Trophoblast cell (in vitro differentiated cells and primary cell): ENCODE data around the gene UBE2U.
A peak's percentile ranks its signal among the peaks of the same experiment; 100 is the strongest.

Experiments
- DNase-seq, 2 donors: peaks; one replicate each; pipeline ENCODE4 v3.0.0-alpha.2; 2016
- H2AFZ ChIP-seq: 2 replicates; pipeline ENCODE4 v1.6.1; 2013; ENCODE audit warnings: low read length, moderate library complexity, mild to moderate bottlenecking; ENCODE audit not compliant: insufficient read depth, poor library complexity
- H2AK5ac ChIP-seq: 2 replicates; pipeline ENCODE4 v1.6.1; 2013; ENCODE audit warnings: mild to moderate bottlenecking, low read length
- H2BK120ac ChIP-seq: 2 replicates; pipeline ENCODE4 v1.6.1; 2013; ENCODE audit warnings: low read length, mild to moderate bottlenecking, moderate library complexity; ENCODE audit not compliant: insufficient read depth, poor library complexity
- H2BK12ac ChIP-seq: 2 replicates; pipeline ENCODE4 v1.6.1; 2013; ENCODE audit warnings: mild to moderate bottlenecking, low read length, moderate library complexity
- H2BK5ac ChIP-seq: 2 replicates; pipeline ENCODE4 v1.6.1; 2013; ENCODE audit warnings: low read length, low read depth, moderate library complexity, mild to moderate bottlenecking; ENCODE audit not compliant: poor library complexity
- H3K14ac ChIP-seq: 2 replicates; pipeline ENCODE4 v1.6.1; 2013; ENCODE audit warnings: mild to moderate bottlenecking, low read length
- H3K18ac ChIP-seq: 2 replicates; pipeline ENCODE4 v1.6.1; 2013; ENCODE audit warnings: mild to moderate bottlenecking, low read length
- H3K23ac ChIP-seq: 2 replicates; pipeline ENCODE4 v1.6.1; 2013; ENCODE audit warnings: low read length
- H3K27ac ChIP-seq: 2 replicates; pipeline ENCODE4 v1.5.1; 2013; ENCODE audit warnings: low read depth, mild to moderate bottlenecking, inconsistent platforms, low read length, moderate library complexity
- H3K27me3 ChIP-seq: 2 replicates; pipeline ENCODE4 v1.6.1; 2013; ENCODE audit warnings: inconsistent platforms, mild to moderate bottlenecking, low read length, moderate library complexity; ENCODE audit not compliant: insufficient read depth
- H3K36me3 ChIP-seq, 2 experiments: 1 replicate in 1 of 2; 2 replicates in 1 of 2; pipeline ENCODE4 v1.6.1; 2013; ENCODE audit warnings: low read length in 2 of 2, mild to moderate bottlenecking in 2 of 2, moderate library complexity in 1 of 2; ENCODE audit not compliant: insufficient read depth in 2 of 2, control insufficient read depth in 1 of 2
- H3K4ac ChIP-seq: 2 replicates; pipeline ENCODE4 v1.6.1; 2013; ENCODE audit warnings: low read depth, mild to moderate bottlenecking, low read length, moderate library complexity
- H3K4me1 ChIP-seq, 2 experiments: 1 replicate in 1 of 2; 2 replicates in 1 of 2; pipeline ENCODE4 v1.6.1; 2013; ENCODE audit warnings: low read length in 2 of 2, mild to moderate bottlenecking in 2 of 2, moderate library complexity in 1 of 2; ENCODE audit not compliant: insufficient read depth in 2 of 2, control insufficient read depth in 1 of 2
- H3K4me2 ChIP-seq: 2 replicates; pipeline ENCODE4 v1.6.1; 2013; ENCODE audit warnings: inconsistent platforms, mild to moderate bottlenecking, low read length, moderate library complexity
- H3K4me3 ChIP-seq: 2 replicates; pipeline ENCODE4 v1.5.1; 2013; ENCODE audit warnings: mild to moderate bottlenecking, low read depth, low read length, inconsistent platforms
- H3K79me1 ChIP-seq: one replicate; pipeline ENCODE4 v1.6.1; 2013; ENCODE audit warnings: low read length
- H3K79me2 ChIP-seq: 2 replicates; pipeline ENCODE4 v1.6.1; 2013; ENCODE audit warnings: low read length, mild to moderate bottlenecking; ENCODE audit not compliant: control insufficient read depth, insufficient read depth, poor library complexity
- H3K9ac ChIP-seq: 2 replicates; pipeline ENCODE4 v1.6.1; 2013; ENCODE audit warnings: mild to moderate bottlenecking, low read length
- H3K9me3 ChIP-seq: 2 replicates; pipeline ENCODE4 v1.6.1; 2013; ENCODE audit warnings: low read depth, mild to moderate bottlenecking, control low read depth, inconsistent platforms, low read length; ENCODE audit not compliant: insufficient read depth
- H4K12ac ChIP-seq: 2 replicates; pipeline ENCODE4 v1.6.1; 2013; ENCODE audit warnings: low read depth, mild to moderate bottlenecking, low read length, moderate library complexity
- H4K8ac ChIP-seq: 2 replicates; pipeline ENCODE4 v1.6.1; 2013; ENCODE audit warnings: low read depth, mild to moderate bottlenecking, low read length, moderate library complexity
- H4K91ac ChIP-seq: one replicate; pipeline ENCODE4 v1.6.1; 2013; ENCODE audit warnings: low read depth, mild to moderate bottlenecking, low read length, moderate library complexity
- WGBS: extraction: QIAGEN DNeasy Blood & Tissue Kit; methylation state at CpG from one replicate; pipeline ENCODE4 v1.1.7; 2013; ENCODE audit warnings: missing lambda C conversion rate; ENCODE audit not compliant: insufficient read length, insufficient coverage; ENCODE audit errors: extremely low coverage; 5-methylcytosine and 5-hydroxymethylcytosine counted together

Gene UBE2U

GRCh38 chr1:64242895-64243756, 39.7 kb downstream of the UBE2U start:
- H2AFZ ChIP-seq, result no peak overlapping the region
- no peaks in the 10 kb centered on the region for H3K27me3 ChIP-seq
- H3K23ac ChIP-seq, result no peak overlapping the region
- H3K4ac ChIP-seq, result no peak overlapping the region
- H3K4me3 ChIP-seq, result no peak overlapping the region
- peaks cover 0 to 6% of the 10 kb centered on the region in 2 experiments for H3K4me1 ChIP-seq
- no peak overlapping the region for H4K8ac ChIP-seq
- H3K79me2 ChIP-seq, result no peaks in the 10 kb centered on the region
- H4K12ac ChIP-seq, result no peak overlapping the region
- H2BK120ac ChIP-seq, result no peak overlapping the region
- H4K91ac ChIP-seq, result no peak overlapping the region
- no peak overlapping the region for H3K14ac ChIP-seq
- H3K4me2 ChIP-seq, result no peak overlapping the region
- DNase-seq, result peak in 1 of 2 donors; percentile 74
- H3K36me3 ChIP-seq, result no peaks in the 10 kb centered on the region
- H3K18ac ChIP-seq, result no peak overlapping the region
- H3K9me3 ChIP-seq, result no peaks in the 10 kb centered on the region
- H2BK12ac ChIP-seq, result no peak overlapping the region
- no peak overlapping the region for H3K9ac ChIP-seq
- no peak overlapping the region for H2BK5ac ChIP-seq
- no peak overlapping the region for H2AK5ac ChIP-seq
- no peak overlapping the region for H3K27ac ChIP-seq
- H3K79me1 ChIP-seq, result peaks cover 2% of the 10 kb centered on the region
- WGBS, result no CpG with 5 or more reads among the region's 6 CpGs

- H2AK5ac ChIP-seq, result no peak overlapping the region
- no peaks in the 10 kb centered on the region for H3K27me3 ChIP-seq
- H3K27ac ChIP-seq, result no peak overlapping the region
- DNase-seq, result no peak
- H3K79me1 ChIP-seq, result peaks cover 2% of the 10 kb centered on the region
- no peak overlapping the region for H2AFZ ChIP-seq
- H2BK120ac ChIP-seq, result no peak overlapping the region
- H4K8ac ChIP-seq, result no peak overlapping the region
- no peak overlapping the region for H3K4me3 ChIP-seq
- H3K4me1 ChIP-seq, result peaks cover 0 to 6% of the 10 kb centered on the region in 2 experiments
- no peak overlapping the region for H3K23ac ChIP-seq
- H3K9ac ChIP-seq, result no peak overlapping the region
- H2BK12ac ChIP-seq, result no peak overlapping the region
- WGBS, result no CpG with 5 or more reads among the region's 4 CpGs
- H3K4me2 ChIP-seq, result no peak overlapping the region
- no peak overlapping the region for H4K91ac ChIP-seq
- H3K4ac ChIP-seq, result no peak overlapping the region
- no peak overlapping the region for H2BK5ac ChIP-seq
- no peak overlapping the region for H4K12ac ChIP-seq
- no peaks in the 10 kb centered on the region for H3K79me2 ChIP-seq
- H3K36me3 ChIP-seq, result no peaks in the 10 kb centered on the region
- no peak overlapping the region for H3K14ac ChIP-seq
- H3K9me3 ChIP-seq, result no peaks in the 10 kb centered on the region
- no peak overlapping the region for H3K18ac ChIP-seq
These were observed 40.3 kb downstream of the UBE2U start for GRCh38 chr1:64243757-64244080.

GRCh38 chr1:64245495-64245894, 42.1 kb downstream of the UBE2U start:
- no CpG with 5 or more reads among the region's 9 CpGs for WGBS
- Histone ChIP-seq H3K27me3 (no peaks in the 10 kb centered on the region), H2AK5ac (no peak overlapping the region), H3K14ac (peak overlapping the region; percentile 11), H3K4me1 (peaks cover 0 to 6% of the 10 kb centered on the region in 2 experiments), H2BK5ac (peak overlapping the region; percentile 14), H3K4ac (no peak overlapping the region), H3K23ac (no peak overlapping the region), H3K4me3 (no peak overlapping the region), H3K4me2 (peak overlapping the region; percentile 17), H4K8ac (no peak overlapping the region), H3K9ac (no peak overlapping the region), H2BK120ac (no peak overlapping the region), H2BK12ac (no peak overlapping the region), H3K27ac (no peak overlapping the region), H3K79me1 (peaks cover 2% of the 10 kb centered on the region), H3K9me3 (no peaks in the 10 kb centered on the region), H3K18ac (no peak overlapping the region), H4K12ac (no peak overlapping the region), H3K79me2 (no peaks in the 10 kb centered on the region), H3K36me3 (no peaks in the 10 kb centered on the region), H4K91ac (no peak overlapping the region), H2AFZ (peak overlapping the region; percentile 23)
- DNase-seq, result peak in 1 of 2 donors; percentile 27

GRCh38 chr1:64246294-64246917, 43.0 kb downstream of the UBE2U start:
- Histone ChIP-seq H3K36me3 (no peaks in the 10 kb centered on the region), H3K4ac (no peak overlapping the region), H3K4me3 (no peak overlapping the region), H2BK120ac (no peak overlapping the region), H2BK12ac (no peak overlapping the region), H3K14ac (no peak overlapping the region), H3K9ac (no peak overlapping the region), H3K4me2 (no peak overlapping the region), H4K12ac (no peak overlapping the region), H3K79me1 (peaks cover 2% of the 10 kb centered on the region), H3K23ac (no peak overlapping the region), H2BK5ac (no peak overlapping the region), H3K4me1 (peaks cover 0 to 6% of the 10 kb centered on the region in 2 experiments), H2AK5ac (no peak overlapping the region), H4K91ac (no peak overlapping the region), H4K8ac (no peak overlapping the region), H2AFZ (no peak overlapping the region), H3K9me3 (no peaks in the 10 kb centered on the region), H3K27me3 (no peaks in the 10 kb centered on the region), H3K27ac (no peak overlapping the region), H3K79me2 (no peaks in the 10 kb centered on the region), H3K18ac (no peak overlapping the region)
- WGBS, result no CpG with 5 or more reads among the region's 4 CpGs
- DNase-seq, result peak in 1 of 2 donors; percentile 77
